Calu3 (cell line): Measurements from ENCODE around the gene CRY2. TPM values are rescaled to one million over a fixed set of nuclear protein-coding genes. Genes with fewer than 3 reads are reported as not detected.

Experiments
- BruUV-seq: library from RNA; stranded (reverse); fragments of 400-500 nt; replicated peaks from 2 replicates; lab custom pipeline; 2021; lab: Mats Ljungman, UMichigan
- CTCF ChIA-PET: fragments of 300-600 bp; sonication (Branson Sonifier 250); formaldehyde crosslinking; loops from one replicate; lab custom pipeline; 2022; ENCODE audit warnings: antibody characterized with exemption; lab: Charles Lee
- DNase-seq: peaks from one replicate; pipeline ENCODE4 v3.0.0; 2022
- H3K27ac Mint-ChIP-seq: one replicate; pipeline ENCODE4 v1.8.0; 2022; ENCODE audit warnings: mixed read lengths; ENCODE audit not compliant: unreplicated experiment
- H3K27me3 Mint-ChIP-seq: one replicate; pipeline ENCODE4 v1.8.0; 2022; ENCODE audit warnings: mixed read lengths; ENCODE audit not compliant: unreplicated experiment
- H3K36me3 Mint-ChIP-seq: one replicate; pipeline ENCODE4 v1.8.0; 2022; ENCODE audit warnings: mild to moderate bottlenecking, moderate library complexity, mixed read lengths; ENCODE audit not compliant: insufficient read depth, unreplicated experiment
- H3K4me1 Mint-ChIP-seq: one replicate; pipeline ENCODE4 v1.8.0; 2022; ENCODE audit warnings: mild to moderate bottlenecking, low read depth, mixed read lengths; ENCODE audit not compliant: unreplicated experiment
- H3K4me3 Mint-ChIP-seq: one replicate; pipeline ENCODE4 v1.8.0; 2022; ENCODE audit warnings: mild to moderate bottlenecking, low read depth, moderate library complexity, mixed read lengths; ENCODE audit not compliant: unreplicated experiment
- H3K9me3 Mint-ChIP-seq: one replicate; pipeline ENCODE4 v1.8.0; 2022; ENCODE audit warnings: low read depth, mixed read lengths; ENCODE audit not compliant: unreplicated experiment
- CTCF ChIP-seq: fragments of 200-600 bp; IDR thresholded peaks from one replicate; pipeline ENCODE4 v1.8.0; 2022; ENCODE audit warnings: antibody characterized with exemption; ENCODE audit not compliant: unreplicated experiment
- intact Hi-C: fragments of 100-400 bp; cut with micrococcal nuclease; formaldehyde crosslinking; loops from one replicate; pipeline ENCODE4 v1.10.0; 2022; ENCODE audit not compliant: unreplicated experiment
- total RNA-seq: library from RNA; stranded (reverse); gene quantifications from 2 replicates; pipeline ENCODE4 v1.2.3, GENCODE V29; 2022

The CRY2 gene
- total RNA-seq, 1 experiment from 2014 or later: 14.9 TPM

GRCh38 chr11:45810431-45811108 is 36.7 kb upstream of the CRY2 start:
- CTCF ChIA-PET: no interaction called here
- no peak for TF ChIP-seq CTCF
- Mint-ChIP-seq H3K4me1 (peaks cover 16% of the 10 kb centered on the region), H3K9me3 (no peaks in the 10 kb centered on the region), H3K4me3 (no peak overlapping the region), H3K36me3 (peaks cover 33% of the 10 kb centered on the region), H3K27ac (no peak overlapping the region), H3K27me3 (no peaks in the 10 kb centered on the region)
- no TSS peak for BruUV-seq
- no peak for DNase-seq
- intact Hi-C loops: no loop called here

GRCh38 chr11:45811109-45811435 is 36.2 kb upstream of the CRY2 start:
- H3K27ac Mint-ChIP-seq: no peak overlapping the region
- peaks cover 12% of the 10 kb centered on the region for H3K4me1 Mint-ChIP-seq
- DNase-seq: no peak
- H3K27me3 Mint-ChIP-seq: no peaks in the 10 kb centered on the region
- intact Hi-C loops: no loop called here
- no TSS peak for BruUV-seq
- H3K4me3 Mint-ChIP-seq: no peak overlapping the region
- no peak for TF ChIP-seq CTCF
- CTCF ChIA-PET: no interaction called here
- peaks cover 28% of the 10 kb centered on the region for H3K36me3 Mint-ChIP-seq
- H3K9me3 Mint-ChIP-seq: no peaks in the 10 kb centered on the region

- DNase-seq: no peak
- no peak for TF ChIP-seq CTCF
- CTCF ChIA-PET: no interaction called here
- peaks cover 25% of the 10 kb centered on the region for H3K36me3 Mint-ChIP-seq
- no peak overlapping the region for H3K27ac Mint-ChIP-seq
- peaks cover 8% of the 10 kb centered on the region for H3K4me1 Mint-ChIP-seq
- intact Hi-C loops: no loop called here
- BruUV-seq: no TSS peak
- H3K27me3 Mint-ChIP-seq: no peaks in the 10 kb centered on the region
- H3K9me3 Mint-ChIP-seq: no peaks in the 10 kb centered on the region
- H3K4me3 Mint-ChIP-seq: no peak overlapping the region
Observed at GRCh38 chr11:45811571-45812290, 35.5 kb upstream of the CRY2 start.

GRCh38 chr11:45812581-45813548 is 34.4 kb upstream of the CRY2 start:
- Mint-ChIP-seq H3K4me1 (no peaks in the 10 kb centered on the region), H3K36me3 (peaks cover 20% of the 10 kb centered on the region), H3K27me3 (no peaks in the 10 kb centered on the region), H3K4me3 (no peak overlapping the region), H3K27ac (no peak overlapping the region), H3K9me3 (no peaks in the 10 kb centered on the region)
- CTCF ChIA-PET: interaction anchor here (0.7 kb wide), 1 partner anchor 11 kb away, joined by 3 read pairs; no protein-coding TSS in a partner anchor
- intact Hi-C loops: no loop called here
- DNase-seq: no peak
- no TSS peak for BruUV-seq
- no peak for TF ChIP-seq CTCF
